Pancreas (tissue), 10 donors: Measurements from ENCODE around the gene FAM47B. TPM values are rescaled to one million over a fixed set of nuclear protein-coding genes. Genes with fewer than 3 reads are reported as not detected.

ENCODE experiments used
- ATAC-seq, 4 donors: fragments of 200-7000 bp; cut with Tn5 transposase; one replicate each; pipeline versions ENCODE4 v1.8.0 to v1.9.1; 2020; ENCODE audit warnings: mild to moderate bottlenecking in 4 of 4, moderate library complexity in 4 of 4
- DNase-seq, 6 donors: peaks; one replicate each; pipeline ENCODE4 v3.0.0-alpha.2; 2020
- FAIRE-seq: peaks from 2 replicates; lab custom pipeline; 2012; peaks lifted over from hg19 to GRCh38; lab: Jason Lieb, UNC
- H3K27ac ChIP-seq, 4 donors: fragments of 200-600 bp; sonication (generic); 1 replicate in 3 of 4; 2 replicates in 1 of 4; pipeline versions ENCODE4 v1.5.0 to v1.8.0; 2020
- H3K27me3 ChIP-seq, 4 donors: fragments of 200-600 bp; one replicate each; pipeline ENCODE4 v1.8.0; 2021
- H3K36me3 ChIP-seq, 3 donors: fragments of 200-600 bp; sonication (generic) in 1 of 3; one replicate each; pipeline versions ENCODE4 v1.5.0 to v1.8.0; 2020 to 2021
- H3K4me1 ChIP-seq, 3 donors: fragments of 200-600 bp; one replicate each; pipeline ENCODE4 v1.8.0; 2021
- H3K4me3 ChIP-seq, 4 donors: fragments of 200-600 bp; sonication (generic) in 2 of 4; one replicate each; pipeline versions ENCODE4 v1.5.0 to v1.8.0; 2020 to 2021
- H3K9me3 ChIP-seq, 4 donors: fragments of 200-600 bp; one replicate each; pipeline ENCODE4 v1.8.0; 2021
- WGBS, 2 donors: extraction: QIAGEN DNeasy Blood & Tissue Kit; methylation state at CpG; one replicate each; pipeline ENCODE4 v1.1.7; 2013; 5-methylcytosine and 5-hydroxymethylcytosine counted together
- intact Hi-C, 3 donors: fragments of 100-400 bp; cut with DNase I; formaldehyde crosslinking; loops; one replicate each; pipeline versions ENCODE4 v1.11.1 to v1.14.2; 2022
- polyA plus RNA-seq, 2 donors: library from polyadenylated mRNA; stranded (reverse); fragments of 200-250 nt; gene quantifications; one replicate each; pipeline ENCODE4 v1.2.3, GENCODE V29; 2013
- total RNA-seq, 6 donors: library from RNA; stranded (reverse); fragmentation: NEBNext Ultra II Directional in 4 of 6; extraction: Animal tissue kit (Norgen Biotek cat#: 25700) in 4 of 6; gene quantifications; one replicate each; pipeline versions ENCODE4 v1.2.1 to v1.2.4, GENCODE V29; 2021 to 2023
- TF ChIP-seq, protein P1 (sequence below), 4 donors: fragments of 200-600 bp; sonication (generic) in 3 of 4; IDR thresholded peaks; one replicate each; pipeline versions ENCODE4 v1.5.0 to v1.8.0; 2021; ENCODE audit warnings: antibody characterized with exemption in 4 of 4
- donor health status: healthy with polysubstance abuse.
- donor health status: DM: no; HTN: no; CAD: no; lungs with moderate emphysema.
- donor health status: DM: no; HTN: no; CAD: no.
- donor health status: control.
- donor health status: control.
- donor health status: Bipolar disorder and iron deficiency.
- donor health status: DM: yes; HTN: yes; CAD: no.
- donor health status: DM: no; HTN: no; CAD: no.
- donor health status: DM: no; HTN: no; CAD: no.
- donor health status: DM: yes; HTN: yes; CAD: no.

FAM47B gene
- total and polyA plus RNA-seq, 8 donors: not detected

DNA sequence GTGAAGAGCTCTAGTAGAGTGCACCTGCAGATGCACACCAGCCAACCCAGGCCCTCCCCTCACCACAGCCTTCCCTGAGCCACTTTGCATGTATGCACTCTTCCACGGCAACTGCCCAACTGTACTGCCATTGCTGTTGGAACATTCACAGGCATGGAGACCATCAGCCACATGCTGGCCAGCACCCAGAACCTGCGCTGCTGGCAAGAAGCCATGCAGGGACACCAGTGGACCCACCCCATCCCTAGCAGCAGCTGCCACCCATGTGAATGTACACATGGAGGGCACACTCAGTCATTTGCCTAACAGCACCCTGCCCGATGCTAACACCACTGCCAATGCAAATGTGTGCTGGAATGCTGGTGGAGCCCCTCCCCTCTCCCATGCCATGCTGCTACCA, 35.6 kb downstream of the FAM47B start:
- Histone ChIP-seq H3K27ac (no peak overlapping the region), H3K4me3 (no peak overlapping the region), H3K9me3 (no peaks in the 10 kb centered on the region), H3K36me3 (no peaks in the 10 kb centered on the region), H3K4me1 (no peaks in the 10 kb centered on the region), H3K27me3 (peaks cover 0 to 21% (median 0%) of the 10 kb centered on the region in 4 donors)
- FAIRE-seq (no peak), ATAC-seq (no peak), DNase-seq (peak in 1 of 6 donors; percentile 36)
- 76 to 91% methylated on average over 3 of the region's 3 CpGs for WGBS, 2 donors
- TF ChIP-seq, protein P1, sequence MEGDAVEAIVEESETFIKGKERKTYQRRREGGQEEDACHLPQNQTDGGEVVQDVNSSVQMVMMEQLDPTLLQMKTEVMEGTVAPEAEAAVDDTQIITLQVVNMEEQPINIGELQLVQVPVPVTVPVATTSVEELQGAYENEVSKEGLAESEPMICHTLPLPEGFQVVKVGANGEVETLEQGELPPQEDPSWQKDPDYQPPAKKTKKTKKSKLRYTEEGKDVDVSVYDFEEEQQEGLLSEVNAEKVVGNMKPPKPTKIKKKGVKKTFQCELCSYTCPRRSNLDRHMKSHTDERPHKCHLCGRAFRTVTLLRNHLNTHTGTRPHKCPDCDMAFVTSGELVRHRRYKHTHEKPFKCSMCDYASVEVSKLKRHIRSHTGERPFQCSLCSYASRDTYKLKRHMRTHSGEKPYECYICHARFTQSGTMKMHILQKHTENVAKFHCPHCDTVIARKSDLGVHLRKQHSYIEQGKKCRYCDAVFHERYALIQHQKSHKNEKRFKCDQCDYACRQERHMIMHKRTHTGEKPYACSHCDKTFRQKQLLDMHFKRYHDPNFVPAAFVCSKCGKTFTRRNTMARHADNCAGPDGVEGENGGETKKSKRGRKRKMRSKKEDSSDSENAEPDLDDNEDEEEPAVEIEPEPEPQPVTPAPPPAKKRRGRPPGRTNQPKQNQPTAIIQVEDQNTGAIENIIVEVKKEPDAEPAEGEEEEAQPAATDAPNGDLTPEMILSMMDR (IDR thresholded peaks at IDR 0.05): no peak
- intact Hi-C loops: no loop called here

DNA sequence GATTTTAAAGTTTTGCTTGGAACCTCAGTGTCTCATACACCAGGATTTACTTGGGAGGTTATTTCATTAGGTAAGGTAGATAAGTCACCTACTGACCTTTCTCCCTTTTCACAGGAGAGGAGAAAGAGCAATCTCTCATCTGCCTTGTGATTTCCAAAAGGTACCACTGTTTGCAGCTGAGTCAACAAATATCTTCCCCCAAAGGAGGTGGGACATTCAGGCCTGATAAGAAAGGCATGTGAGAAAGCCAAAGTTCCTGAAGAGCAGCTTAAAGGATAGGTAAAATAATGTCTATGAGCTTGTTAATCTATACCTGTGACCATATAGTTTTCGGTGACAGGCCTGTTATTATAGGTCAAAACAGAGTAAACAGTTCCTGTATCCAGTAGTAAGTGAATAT, 45.0 kb downstream of the FAM47B start:
- Histone ChIP-seq H3K36me3 (no peaks in the 10 kb centered on the region), H3K9me3 (no peaks in the 10 kb centered on the region), H3K4me1 (no peaks in the 10 kb centered on the region), H3K27ac (no peak overlapping the region), H3K27me3 (no peaks in the 10 kb centered on the region), H3K4me3 (no peak overlapping the region)
- intact Hi-C loops: no loop called here
- ATAC-seq (no peak), FAIRE-seq (no peak), DNase-seq (no peak)
- TF ChIP-seq, protein P1 (IDR thresholded peaks at IDR 0.05): no peak
- WGBS, 2 donors: 36 to 71% methylated on average over 1 of the region's 1 CpG
